K562 (cell line): ENCODE measurements around the gene TCF15. TPM values are rescaled to one million over a fixed set of nuclear protein-coding genes. Genes with fewer than 3 reads are reported as not detected.

Experiments
- AFF4 ChIP-seq: sonication (generic); formaldehyde crosslinking; IDR thresholded peaks from 2 replicates; pipeline ENCODE4 v1.8.0; 2023; ENCODE audit warnings: mild to moderate bottlenecking, missing genetic modification reagents
- CBFA2T2 ChIP-seq: fragments of 450-650 bp; conservative IDR thresholded peaks from 2 replicates; pipeline ENCODE4 v1.6.1; 2017; ENCODE audit warnings: mild to moderate bottlenecking
- CREB3 ChIP-seq: fragments of 450-650 bp; conservative IDR thresholded peaks from 2 replicates; pipeline ENCODE4 v1.6.1; 2016; ENCODE audit warnings: missing genetic modification characterization, low read depth, mild to moderate bottlenecking, missing compliant biosample characterization, moderate library complexity
- GMEB1 ChIP-seq: fragments of 250-450 bp; sonication (Bioruptor Pico); IDR thresholded peaks from 2 replicates; pipeline ENCODE4 v1.4.0; 2020; ENCODE audit warnings: mild to moderate bottlenecking
- JUND ChIP-seq, 2 experiments: IDR thresholded peaks; 2 replicates in 1 of 2; 3 replicates in 1 of 2; pipeline ENCODE4 v1.6.1; 2011; ENCODE audit warnings: borderline replicate concordance in 2 of 2, low read depth in 2 of 2, low read length in 2 of 2, improper control_type of control experiment in 1 of 2, missing biosample characterization in 1 of 2, missing genetic modification characterization in 1 of 2, missing genetic modification reagents in 1 of 2
- MAFK ChIP-seq: IDR thresholded peaks from 2 replicates; pipeline ENCODE4 v1.6.1; 2011; ENCODE audit warnings: low read length, improper control_type of control experiment
- NFE2 ChIP-seq: IDR thresholded peaks from 2 replicates; pipeline ENCODE4 v1.6.1; 2014; ENCODE audit warnings: antibody characterized with exemption, low read depth
- RAD21 ChIP-seq, 2 experiments: fragments of 250-450 bp in 1 of 2; fragments of 450-650 bp in 1 of 2; sonication (Bioruptor Pico) in 1 of 2; formaldehyde crosslinking in 1 of 2; IDR thresholded peaks in 1 of 2; conservative IDR thresholded peaks in 1 of 2; 2 replicates each; pipeline versions ENCODE4 v1.4.0 to v1.8.0; 2020 to 2022; ENCODE audit warnings: mild to moderate bottlenecking in 2 of 2, moderate library complexity in 1 of 2
- RBFOX2 ChIP-seq: fragments of 200-400 bp; formaldehyde crosslinking; IDR thresholded peaks from 2 replicates; pipeline ENCODE4 v1.6.1; 2017; ENCODE audit warnings: low read depth, mild to moderate bottlenecking, low read length, moderate library complexity
- ZBTB43 ChIP-seq: sonication (generic); formaldehyde crosslinking; IDR thresholded peaks from 2 replicates; pipeline ENCODE4 v1.8.0; 2023; ENCODE audit warnings: mild to moderate bottlenecking, missing genetic modification reagents
- ZBTB9 ChIP-seq: fragments of 450-650 bp; formaldehyde crosslinking; IDR thresholded peaks from 2 replicates; pipeline ENCODE4 v1.4.0; 2020; ENCODE audit warnings: mild to moderate bottlenecking, moderate library complexity
- ZNF507 ChIP-seq: conservative IDR thresholded peaks from 2 replicates; pipeline ENCODE4 v1.6.1; 2017; ENCODE audit warnings: missing genetic modification characterization, missing compliant biosample characterization
- ZNF518B ChIP-seq: fragments of 250-450 bp; sonication (Bioruptor Pico); IDR thresholded peaks from 2 replicates; pipeline ENCODE4 v1.5.0; 2021; ENCODE audit warnings: mild to moderate bottlenecking, moderate library complexity
- polyA plus RNA-seq, 8 experiments: library from polyadenylated mRNA; depleted of rRNA in 4 of 8; stranded (reverse) in 5 of 8; unstranded in 3 of 8; fragments of >200 nt; fragmentation: Nextera tagmentation in 2 of 8; fragmentation: Illumina TruSeq in 1 of 8; extraction: Ambion mirVana in 2 of 8; extraction: Trizol in 1 of 8; gene quantifications; 2 replicates each; pipeline versions ENCODE4 v1.2.1 to v1.2.3, GENCODE V29; 2011 to 2014; ENCODE audit warnings: inconsistent platforms in 1 of 8, missing spikeins in 1 of 8
- total RNA-seq, 7 experiments: library from RNA; depleted of rRNA in 6 of 7; stranded (reverse); fragments of >200 nt in 6 of 7; fragmentation: Illumina TruSeq in 2 of 7; extraction: Trizol in 2 of 7; gene quantifications; 2 replicates each; pipeline versions ENCODE4 v1.2.1 to v1.2.3, GENCODE V29; 2011 to 2021; ENCODE audit warnings: low replicate concordance in 1 of 7

The TCF15 gene
- total and polyA plus RNA-seq, 9 of the 15 experiments (the other 6 are each of a cell fraction or from before 2014, with no cell fraction given), result 0.04 to 5.0 (median 1.2) TPM

- no peak for TF ChIP-seq ZBTB43
- peak; percentile 51; the same call in 1 of the 2 replicates for TF ChIP-seq MAFK
- peak; percentile 84 to 95 for TF ChIP-seq RAD21 (CRISPR knock-in tag; conservative IDR thresholded peaks at IDR 0.05 in 1 of 2, IDR thresholded peaks at IDR 0.05 in 1 of 2)
- peak; percentile 82 for TF ChIP-seq RBFOX2
- no peak for TF ChIP-seq CREB3 (tag)
- peak; percentile 81 for TF ChIP-seq JUND (IDR thresholded peaks at IDR 0.05; ENCODE audit: borderline replicate concordance, low read depth, low read length)
- TF ChIP-seq JUND (tag; IDR thresholded peaks at IDR 0.05; ENCODE audit: borderline replicate concordance, low read depth, low read length), result no peak; the same call in 2 of the 3 replicates
- TF ChIP-seq ZBTB9 (CRISPR knock-in tag), result 0 out of 2 replicates have a peak, but pooled peaks have one; percentile 51
- TF ChIP-seq AFF4 (CRISPR knock-in tag), result no peak; the same call in 1 of the 2 replicates
- no peak for TF ChIP-seq CBFA2T2
- no peak for TF ChIP-seq ZNF518B (CRISPR knock-in tag)
- no peak for TF ChIP-seq ZNF507 (tag)
- TF ChIP-seq NFE2, result peak; percentile 87
- no peak for TF ChIP-seq GMEB1
These were observed 43.0 kb upstream of the TCF15 start, which contains the start of gene SRXN1 (continued) for GRCh38 chr20:653110-653589.
